HG03159 (cell line): ENCODE data around the gene IRF3.

Experiments
- ATAC-seq: cut with Tn5 transposase; IDR thresholded peaks from one replicate; pipeline ENCODE4 v1.9.1; 2021; ENCODE audit warnings: mild to moderate bottlenecking, moderate library complexity; ENCODE audit not compliant: unreplicated experiment

Gene IRF3, protein sequence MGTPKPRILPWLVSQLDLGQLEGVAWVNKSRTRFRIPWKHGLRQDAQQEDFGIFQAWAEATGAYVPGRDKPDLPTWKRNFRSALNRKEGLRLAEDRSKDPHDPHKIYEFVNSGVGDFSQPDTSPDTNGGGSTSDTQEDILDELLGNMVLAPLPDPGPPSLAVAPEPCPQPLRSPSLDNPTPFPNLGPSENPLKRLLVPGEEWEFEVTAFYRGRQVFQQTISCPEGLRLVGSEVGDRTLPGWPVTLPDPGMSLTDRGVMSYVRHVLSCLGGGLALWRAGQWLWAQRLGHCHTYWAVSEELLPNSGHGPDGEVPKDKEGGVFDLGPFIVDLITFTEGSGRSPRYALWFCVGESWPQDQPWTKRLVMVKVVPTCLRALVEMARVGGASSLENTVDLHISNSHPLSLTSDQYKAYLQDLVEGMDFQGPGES

DNA sequence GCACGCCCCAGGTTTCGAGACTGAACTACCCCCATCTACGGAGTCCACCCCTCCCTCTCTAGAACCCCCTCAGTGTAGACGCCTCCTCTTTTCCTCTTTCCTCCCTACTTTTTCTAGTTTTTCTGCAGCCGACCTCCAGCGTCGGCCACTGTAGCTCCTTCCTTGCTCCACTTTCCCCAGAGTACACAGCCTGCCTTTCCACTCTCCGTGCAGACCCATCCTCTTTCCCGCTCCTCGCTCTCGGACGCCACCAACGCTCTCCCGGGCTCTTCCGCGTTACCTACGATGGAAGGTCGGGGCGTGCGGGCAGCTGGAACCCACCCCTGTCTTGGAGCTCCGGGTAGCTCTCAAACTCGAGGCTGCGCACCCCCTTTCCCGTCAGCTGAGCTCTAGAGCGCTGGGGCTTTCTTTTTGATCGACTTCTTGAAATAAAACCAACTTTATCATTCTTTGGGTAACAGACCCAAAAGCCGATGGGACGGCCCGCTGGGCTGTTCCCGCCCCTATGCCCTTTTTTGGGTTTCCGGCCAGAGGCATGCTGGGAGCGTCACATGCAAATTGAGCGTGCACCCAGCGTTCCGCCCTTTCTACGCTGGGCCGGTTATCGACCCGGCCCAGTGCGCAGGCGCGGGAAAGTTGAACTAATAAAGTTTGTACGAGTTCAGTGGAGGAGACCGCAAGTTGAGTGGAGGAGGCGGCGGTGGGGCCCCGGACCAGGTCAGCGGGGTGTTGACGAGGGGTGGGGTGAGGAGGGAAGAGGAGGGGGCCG is at the start of gene IRF3, which contains the start of gene BCL2L12:
Gene IRF3, minus strand, starts transcription at position 507 of the 769 bp plus-strand sequence. CDS start 1,019 bp downstream, outside the sequence.
Gene BCL2L12, plus strand, starts transcription at position 583 of the 769 bp plus-strand sequence. CDS start 760 bp downstream, outside the sequence.
- peak; percentile 84 for ATAC-seq

DNA sequence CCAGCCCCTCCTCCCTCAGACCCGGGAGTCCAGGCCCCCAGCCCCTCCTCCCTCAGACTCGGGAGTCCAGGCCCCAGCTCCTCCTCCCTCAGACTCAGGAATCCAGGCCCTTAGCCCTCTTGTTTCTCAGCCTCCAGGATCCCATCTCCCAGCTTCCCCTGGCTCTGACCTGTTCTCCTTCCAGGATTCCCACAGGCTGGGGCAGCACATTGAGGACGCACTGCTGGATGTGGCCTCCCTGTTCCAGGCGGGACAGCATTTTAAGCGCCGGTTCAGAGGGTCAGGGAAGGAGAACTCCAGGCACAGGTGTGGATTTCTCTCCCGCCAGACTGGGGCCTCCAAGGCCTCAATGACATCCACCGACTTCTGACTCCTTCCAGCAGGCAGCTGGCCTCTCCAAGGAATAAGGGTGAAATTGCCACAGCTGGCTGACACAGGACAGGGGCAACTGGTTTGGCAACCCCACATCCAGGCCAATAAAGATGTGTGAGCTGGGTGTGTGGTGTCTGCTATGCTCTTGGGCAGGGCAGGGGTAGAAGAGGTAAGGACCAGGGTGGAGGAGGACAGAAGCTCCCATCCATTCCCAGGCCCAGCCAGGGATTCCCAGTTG is 47.7 kb upstream of the IRF3 start:
- ATAC-seq = no peak

DNA sequence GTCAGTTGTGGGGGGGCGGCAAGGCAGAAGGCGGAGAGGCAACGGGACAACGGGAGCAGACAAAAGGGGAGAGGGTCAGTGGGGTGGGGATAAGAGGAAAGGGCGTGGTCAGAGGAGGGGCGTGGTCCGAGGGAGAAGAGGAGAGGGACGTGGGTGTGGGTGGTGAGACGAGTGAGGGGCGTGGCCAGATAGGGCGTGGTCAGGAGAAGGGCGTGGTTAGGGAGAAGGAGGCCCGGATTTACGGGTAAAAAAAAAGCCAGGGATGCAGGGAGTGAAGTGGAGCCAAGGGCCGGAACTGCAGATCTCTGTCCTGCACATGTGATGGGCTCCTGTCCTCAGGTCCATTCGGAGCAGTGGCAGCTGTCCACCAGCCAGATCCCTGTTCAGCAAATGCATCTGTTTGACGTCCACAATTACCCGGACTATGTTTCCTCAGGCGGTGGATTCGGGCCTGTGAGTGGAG is 46.8 kb upstream of the IRF3 start:
- ATAC-seq = no peak

DNA sequence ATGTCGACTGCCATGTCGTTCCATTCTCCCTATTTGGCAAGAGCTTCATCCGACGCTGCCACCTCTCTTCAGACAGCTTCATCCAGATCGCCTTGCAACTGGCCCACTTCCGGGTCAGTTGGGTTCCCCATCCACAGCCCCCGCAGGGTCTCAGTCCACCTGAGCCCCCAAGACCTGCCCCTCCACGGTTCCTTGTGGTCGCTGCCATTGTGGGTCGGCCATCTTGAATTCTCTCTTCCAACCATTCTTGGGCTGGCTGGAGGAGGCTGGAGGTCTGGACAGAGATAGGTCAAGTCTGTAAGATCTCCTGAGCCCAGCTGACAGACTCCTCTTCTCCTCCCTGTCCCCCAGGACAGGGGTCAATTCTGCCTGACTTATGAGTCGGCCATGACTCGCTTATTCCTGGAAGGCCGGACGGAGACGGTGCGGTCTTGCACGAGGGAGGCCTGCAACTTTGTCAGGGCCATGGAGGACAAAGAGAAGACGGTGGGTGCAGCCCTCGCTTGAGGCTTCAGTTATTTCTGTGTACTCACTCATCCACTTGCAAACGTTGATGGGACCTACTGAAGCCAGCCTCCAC is 44.8 kb upstream of the IRF3 start:
- no peak for ATAC-seq

DNA sequence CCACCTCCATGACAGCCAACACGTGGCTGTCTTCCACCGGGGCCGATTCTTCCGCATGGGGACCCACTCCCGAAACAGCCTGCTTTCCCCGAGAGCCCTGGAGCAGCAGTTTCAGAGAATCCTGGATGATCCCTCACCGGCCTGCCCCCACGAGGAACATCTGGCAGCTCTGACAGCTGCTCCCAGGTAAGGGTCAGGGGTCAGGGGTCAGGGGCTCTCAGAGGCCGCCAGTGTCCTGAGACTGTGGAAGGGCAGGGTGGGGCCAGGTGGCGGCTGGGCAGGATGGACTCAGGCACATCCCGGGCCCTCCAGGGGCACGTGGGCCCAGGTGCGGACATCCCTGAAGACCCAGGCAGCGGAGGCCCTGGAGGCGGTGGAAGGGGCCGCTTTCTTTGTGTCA is 40.3 kb upstream of the IRF3 start:
- no peak for ATAC-seq

DNA sequence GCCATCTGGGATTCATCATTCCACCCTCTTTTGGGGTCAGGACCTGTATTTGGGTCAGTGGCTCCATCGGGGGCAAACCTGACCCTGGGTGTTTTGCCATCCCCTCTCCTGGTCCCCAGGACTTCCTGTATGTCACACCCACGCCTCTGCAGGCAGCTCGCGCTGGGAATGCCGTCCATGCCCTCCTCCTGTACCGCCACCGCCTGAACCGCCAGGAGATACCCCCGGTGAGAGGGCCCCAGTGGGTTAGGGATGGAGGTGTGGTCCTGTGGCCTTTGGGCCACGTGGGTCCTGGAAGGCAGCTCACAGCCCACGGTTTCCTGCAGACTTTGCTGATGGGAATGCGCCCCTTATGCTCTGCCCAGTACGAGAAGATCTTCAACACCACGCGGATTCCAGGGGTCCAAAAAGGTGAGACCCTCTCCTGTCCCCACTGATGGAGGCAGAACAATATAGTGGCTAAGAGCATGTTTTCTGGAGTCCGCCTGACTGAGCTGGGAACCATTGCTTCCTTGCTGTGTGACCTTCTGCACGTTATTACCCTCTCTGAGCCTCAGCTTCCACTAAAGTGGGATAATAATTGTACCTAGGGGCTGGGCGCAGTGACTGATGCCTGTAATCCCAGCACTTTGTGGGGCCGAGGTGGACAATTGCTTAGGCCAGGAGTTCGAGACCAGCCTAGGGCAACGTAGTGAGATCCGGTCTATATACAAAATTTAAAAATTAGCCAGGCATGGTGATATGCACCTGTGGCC is 39.4 kb upstream of the IRF3 start:
- no peak for ATAC-seq

DNA sequence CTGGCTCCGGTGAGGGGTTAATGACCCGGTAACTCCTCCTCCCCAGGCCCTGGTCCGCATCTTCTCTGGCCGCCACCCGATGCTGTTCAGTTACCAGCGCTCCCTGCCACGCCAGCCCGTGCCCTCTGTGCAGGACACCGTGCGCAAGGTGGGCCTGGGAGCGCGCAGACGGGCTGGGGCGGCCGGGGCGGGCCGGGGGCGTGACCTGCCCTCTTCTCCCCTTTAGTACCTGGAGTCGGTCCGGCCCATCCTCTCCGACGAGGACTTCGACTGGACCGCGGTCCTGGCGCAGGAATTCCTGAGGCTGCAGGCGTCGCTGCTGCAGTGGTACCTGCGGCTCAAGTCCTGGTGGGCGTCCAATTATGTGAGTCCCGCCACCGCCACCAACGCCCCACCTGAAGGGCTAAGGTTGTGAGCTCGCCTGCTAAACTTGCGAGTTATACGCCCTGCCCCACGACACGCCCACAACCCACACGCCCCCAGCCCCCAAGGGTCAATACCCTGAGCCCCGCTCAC is 35.7 kb upstream of the IRF3 start:
- ATAC-seq = no peak

DNA sequence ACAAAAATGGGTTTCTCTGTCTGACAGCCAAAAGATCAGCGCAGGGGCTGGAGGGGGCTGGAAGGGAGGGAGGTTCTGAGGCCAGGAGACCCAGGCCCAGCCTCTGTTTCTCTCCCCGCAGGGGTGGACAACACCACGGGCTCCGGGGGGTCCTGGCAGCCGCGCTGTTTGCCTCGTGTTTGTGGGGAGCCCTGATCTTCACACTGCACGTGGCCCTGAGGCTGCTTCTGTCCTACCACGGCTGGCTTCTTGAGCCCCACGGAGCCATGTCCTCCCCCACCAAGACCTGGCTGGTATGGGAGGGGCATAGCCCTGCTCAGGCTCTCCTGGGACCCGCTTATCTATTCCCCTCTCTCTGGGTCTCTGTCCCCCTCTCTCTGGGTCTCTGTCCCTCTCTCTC is 34.9 kb upstream of the IRF3 start:
- ATAC-seq = no peak

DNA sequence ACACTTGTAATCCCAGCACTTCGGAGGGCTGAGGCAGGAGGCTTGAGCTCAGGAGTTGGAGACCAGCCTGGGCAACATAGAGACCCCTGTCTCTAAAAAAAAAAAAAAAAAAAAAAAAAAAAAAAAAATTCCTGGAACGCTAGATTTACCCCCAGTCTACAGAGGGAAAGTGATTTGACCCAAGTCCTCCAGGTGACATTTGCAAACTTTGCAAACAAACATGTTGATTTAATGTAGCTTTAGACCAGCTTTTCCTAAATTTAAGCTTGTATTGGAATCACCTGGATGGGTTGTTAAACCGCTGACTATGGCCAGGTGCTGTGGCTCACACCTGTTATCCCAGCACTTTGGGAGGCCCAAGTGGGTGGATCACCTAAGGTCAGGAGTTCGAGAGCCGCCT is 33.7 kb upstream of the IRF3 start:
- ATAC-seq = no peak

DNA sequence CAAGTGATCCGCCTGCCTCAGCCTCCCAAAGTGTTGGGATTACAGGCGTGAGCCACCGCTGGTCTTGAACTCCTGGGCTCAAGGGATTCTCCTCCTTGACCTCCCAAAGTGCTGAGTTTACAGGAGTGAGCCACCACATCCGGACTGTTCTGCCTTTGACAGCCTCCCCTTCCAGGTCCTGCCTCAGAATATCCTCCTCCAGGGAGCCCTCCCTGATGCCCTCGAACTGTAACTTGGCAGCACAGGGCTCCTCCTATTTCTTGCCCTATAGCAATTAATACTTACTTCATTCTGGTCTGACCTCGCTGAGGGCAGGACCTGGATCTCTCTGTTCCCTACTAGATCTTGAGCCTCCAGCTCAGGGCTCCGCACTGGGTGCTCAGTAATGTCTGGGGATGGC is 31.2 kb upstream of the IRF3 start:
- ATAC-seq = no peak

DNA sequence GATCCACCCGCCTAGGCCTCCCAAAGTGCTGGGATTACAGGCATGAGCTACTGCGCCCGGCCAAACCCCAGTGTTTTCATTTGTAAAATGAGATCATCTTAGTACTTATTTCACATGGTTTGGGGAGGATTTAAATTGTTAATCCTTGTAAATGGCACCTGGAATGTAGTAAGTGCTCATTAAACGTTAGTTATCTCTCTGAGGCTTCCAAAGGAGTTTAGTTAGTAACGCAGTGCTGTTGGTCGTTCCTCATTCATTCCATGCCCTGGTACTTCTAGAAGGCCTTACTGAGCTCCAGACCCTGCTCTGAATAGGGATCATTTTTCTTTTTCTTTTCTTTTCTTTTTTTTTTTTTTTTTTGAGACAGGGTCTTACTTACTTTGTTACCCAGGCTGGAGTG is 30.5 kb upstream of the IRF3 start:
- ATAC-seq = no peak

DNA sequence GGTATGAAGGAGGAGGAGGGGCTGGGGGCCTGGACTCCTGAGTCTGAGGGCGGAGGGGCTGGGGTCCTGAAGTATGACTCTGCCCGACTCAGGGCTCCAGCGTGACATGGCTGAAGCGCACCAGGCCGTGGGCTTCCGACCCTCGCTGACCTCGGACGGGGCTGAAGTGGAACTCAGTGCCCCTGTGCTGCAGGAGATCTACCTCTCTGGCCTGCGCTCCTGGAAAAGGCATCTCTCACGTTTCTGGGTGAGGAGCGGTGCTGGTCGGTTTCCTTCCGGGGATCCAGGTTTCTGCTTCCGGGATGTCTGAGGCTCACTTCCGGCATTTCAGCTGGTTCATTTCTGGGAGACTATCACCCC is 26.5 kb upstream of the IRF3 start:
- no peak for ATAC-seq

DNA sequence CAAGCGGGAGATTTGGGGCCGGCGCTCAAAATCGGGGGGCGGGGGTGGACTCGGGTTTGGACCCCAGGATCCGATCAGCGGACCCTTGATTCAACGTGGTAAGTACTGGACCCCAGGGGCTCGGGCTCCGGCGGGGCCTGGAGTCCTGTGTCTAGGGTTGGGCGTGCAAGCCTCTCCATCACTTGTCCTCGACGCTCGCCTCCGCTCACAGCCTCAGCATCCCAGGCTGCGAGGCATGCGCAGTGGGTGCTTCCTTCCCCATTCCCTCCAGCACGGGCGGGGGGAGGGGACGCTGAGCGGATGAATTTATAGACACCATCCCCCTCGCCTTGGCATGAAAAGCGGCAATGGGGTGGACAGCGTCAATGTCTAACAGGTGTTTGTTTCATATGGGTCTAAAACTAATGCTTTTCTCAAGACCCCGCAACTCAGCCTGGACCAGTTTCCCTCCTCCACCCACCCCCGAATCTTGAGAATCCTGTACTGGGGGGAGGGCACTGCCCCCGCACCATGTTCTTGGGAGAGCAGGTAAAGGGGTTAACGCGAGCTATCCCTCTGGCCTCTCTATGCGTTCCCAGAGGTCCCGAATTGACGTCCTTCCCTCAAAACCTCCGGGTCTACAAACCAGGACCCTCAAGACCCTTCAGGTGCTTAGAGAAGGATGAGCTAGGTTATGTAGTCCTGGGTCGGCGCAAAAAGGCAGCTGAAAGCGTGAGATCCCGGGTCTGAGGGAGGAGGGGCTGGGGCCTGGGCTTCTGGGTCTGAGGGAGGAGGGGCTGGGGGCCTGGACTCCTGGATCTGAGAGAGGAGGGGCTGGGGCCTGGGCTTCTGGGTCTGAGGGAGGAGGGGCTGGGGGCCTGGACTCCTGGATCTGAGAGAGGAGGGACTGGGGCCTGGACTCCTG is 25.8 kb upstream of the IRF3 start:
- no peak for ATAC-seq

DNA sequence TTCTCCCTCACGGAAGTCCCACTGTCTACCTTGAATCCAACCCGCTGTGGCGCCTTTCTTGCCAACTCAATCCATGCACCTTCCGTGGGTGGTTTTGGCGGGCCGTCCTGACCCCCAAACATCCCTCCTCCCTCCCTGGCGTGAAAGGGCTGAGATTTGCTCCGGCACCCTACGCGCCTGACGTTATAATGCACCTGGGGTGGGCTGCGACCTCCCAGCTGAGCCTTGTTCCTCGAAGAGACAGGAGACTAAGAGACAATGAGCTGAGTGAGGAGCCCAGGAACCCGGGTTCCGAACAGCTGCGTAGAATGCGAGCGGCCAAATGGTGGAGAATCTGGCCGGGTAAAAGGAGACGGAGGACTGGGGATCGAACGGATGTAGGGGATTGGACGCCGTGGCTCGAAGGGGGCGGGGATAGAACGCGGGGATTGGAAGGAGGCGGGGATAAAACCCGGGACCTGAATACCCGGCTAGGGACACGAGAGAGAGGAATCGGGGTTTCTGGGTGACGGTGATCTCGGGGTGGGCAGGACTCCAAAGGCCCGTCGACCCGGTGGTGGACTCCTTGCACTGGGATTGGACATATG is 25.1 kb upstream of the IRF3 start, which contains the start of gene CPT1C:
Gene CPT1C, plus strand, starts transcription at position 461 of the 587 bp plus-strand sequence. CDS start 1,137 bp downstream, outside the sequence.
- no peak for ATAC-seq

DNA sequence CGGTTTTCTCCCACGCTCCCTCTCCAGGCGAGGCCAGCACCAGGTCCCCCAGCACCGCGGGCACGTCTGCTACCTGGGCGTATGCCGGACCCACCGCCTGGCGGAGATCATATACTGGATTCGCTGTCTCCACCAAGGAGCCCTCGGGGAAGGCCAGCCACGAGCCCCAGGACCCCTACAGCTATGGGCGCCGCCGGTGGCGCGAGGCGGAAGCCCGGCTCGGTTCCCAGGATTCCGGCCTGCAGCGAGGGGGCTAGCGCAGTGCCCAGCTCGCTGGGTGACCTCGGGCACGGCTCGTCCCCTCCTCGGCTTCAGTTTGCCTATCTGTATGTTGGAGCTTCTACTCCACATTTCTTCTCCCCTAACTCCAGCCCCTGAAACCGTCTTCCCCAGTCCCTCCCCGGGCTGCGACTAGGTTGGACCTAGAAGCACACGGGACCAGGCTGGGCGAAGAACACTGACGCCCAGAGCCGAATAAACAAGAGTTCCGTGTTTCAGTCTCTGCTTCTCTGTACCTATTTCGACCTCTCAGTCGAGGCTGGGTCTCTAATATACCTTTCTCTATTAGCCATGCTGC is 24.5 kb upstream of the IRF3 start:
- ATAC-seq = no peak

DNA sequence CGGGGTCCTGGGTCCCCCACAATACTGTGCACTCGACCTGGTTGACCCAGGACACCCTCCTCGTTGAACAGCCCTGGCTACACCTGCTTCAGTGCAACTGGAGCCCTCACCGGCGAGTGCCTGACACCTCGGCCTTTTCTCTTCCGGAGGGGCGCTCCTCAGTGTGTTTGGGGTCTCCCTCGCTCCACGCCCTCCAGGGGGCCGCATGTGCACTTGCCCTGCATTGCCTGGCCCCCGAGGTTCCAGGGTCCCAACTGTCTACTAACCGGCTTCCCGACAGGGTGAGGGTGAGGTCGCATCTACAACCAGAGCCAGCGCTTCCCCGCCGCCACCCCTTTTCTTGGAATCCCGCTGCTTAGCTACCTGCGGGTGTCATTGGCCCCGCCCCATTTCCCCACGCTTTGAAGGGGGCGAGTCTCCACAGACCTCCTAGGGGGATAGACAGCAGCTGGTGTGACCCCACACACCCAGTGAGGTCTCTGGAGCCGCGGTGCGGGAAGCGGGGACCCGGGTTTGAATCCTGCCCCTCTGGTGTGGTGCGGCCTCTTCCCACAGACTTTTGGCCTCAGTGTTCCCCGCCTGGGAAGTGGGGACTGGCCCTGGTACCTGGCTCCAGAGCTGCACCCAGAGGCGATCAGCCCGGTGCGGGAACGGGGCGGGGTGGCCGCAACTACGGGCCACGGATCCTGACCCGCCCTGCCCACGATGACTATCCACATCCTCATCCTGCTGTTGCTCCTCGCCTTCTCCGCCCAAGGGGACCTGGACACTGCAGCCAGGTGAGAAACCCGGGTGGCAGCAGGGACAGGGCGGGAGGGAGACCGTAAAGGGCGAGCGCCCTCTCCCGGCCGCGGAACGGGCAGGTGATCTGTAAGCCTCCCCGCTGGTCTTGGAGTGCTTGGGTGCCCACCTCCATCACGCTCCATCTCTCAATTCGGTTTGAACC is 23.7 kb upstream of the IRF3 start, which contains the start of gene ADM5:
Gene ADM5, plus strand, starts transcription at position 462 of the 946 bp plus-strand sequence. Its CDS starts 244 bp downstream, at position 706.
- ATAC-seq = no peak

DNA sequence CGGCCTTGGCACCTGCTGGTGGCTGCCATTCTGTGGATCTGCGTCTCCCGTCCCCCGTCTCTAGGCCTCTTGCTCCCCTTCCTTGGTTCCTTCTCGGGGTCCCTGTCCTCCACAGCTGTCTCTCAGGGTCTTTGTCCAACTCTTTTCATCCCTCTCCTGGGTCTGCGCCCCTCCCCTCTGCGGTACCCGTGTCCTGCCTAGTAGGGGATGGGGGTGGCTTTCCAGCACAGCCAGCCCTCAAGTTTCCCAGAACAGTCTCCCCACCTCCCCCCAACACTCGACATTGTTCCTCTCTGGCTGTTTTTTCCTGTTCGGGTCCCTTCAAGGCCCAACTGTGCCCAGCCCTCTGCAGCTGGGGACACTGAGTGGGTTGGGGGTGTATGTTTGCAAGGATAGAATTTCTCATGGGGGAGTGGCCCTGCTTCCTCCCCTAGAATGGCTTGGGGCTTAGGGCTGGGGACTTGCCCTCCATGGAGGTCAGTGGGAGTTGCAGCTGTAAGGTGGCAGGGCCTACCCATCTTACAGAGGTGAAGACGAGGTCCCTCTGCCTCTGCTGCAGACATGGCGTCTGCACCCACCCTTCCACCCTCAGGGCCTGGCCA is 23.0 kb upstream of the IRF3 start:
- no peak for ATAC-seq
